Subcutaneous adipose tissue (tissue), 4 donors: ENCODE data around the gene PLXNB2. TPM values are rescaled to one million over a fixed set of nuclear protein-coding genes. Genes with fewer than 3 reads are reported as not detected.

Experiments
- CTCF ChIP-seq: fragments of 450-650 bp; IDR thresholded peaks from one replicate; pipeline ENCODE4 v1.5.1; 2016; ENCODE audit warnings: low read depth, mild to moderate bottlenecking, control low read depth, antibody characterized with exemption, moderate library complexity
- total RNA-seq, 4 donors: library from RNA; depleted of rRNA; stranded (reverse); fragments of >200 nt; gene quantifications; one replicate each; pipeline ENCODE4 v1.1.0, GENCODE V29; 2016

Gene PLXNB2
- total RNA-seq, 4 donors from 2014 or later: 59.2 to 128 (median 97.0) TPM

DNA sequence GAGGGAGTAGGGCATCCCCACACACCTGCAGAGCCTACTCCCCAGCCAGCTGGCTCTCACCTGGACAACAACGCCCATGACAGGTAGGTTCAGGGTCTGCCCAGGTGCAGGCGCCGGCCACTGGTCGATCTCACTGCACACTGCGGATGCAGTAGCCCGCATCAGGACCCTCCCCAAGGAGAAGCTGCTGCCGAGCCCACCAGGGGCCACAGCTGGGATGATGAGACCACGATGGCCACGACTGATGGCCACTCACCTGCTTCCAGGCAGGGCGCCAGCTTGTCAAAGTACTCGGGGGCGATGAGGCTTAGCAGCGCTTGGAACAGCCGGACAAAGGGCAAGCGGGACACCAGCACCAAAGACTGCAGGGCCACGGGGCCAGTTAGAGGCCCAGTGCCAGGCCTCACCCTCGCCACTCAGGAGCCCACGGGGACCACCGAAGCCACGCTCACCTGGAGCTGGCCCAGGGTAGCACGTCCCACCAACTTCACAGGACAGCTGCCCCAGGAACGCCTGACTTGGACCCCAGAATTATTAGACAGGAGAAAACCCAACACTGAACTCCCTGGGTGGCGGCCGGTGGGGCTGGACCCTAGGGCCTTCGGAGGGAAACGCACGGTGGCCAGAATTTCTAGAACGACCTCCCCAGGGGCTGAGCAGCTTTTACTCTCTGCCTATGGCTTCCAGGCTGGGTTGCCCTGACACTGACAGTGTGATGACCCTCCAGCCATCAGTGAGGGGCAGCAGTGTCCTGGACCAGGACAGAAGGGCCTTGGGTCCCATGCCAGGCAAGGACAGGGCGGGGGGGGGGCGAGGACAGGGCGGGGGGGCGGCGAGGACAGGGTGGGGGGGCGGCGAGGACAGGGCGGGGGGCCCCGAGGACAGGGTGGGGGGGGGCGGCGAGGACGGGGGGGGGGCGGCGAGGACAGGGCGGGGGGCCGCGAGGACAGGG is 8.9 kb upstream of the PLXNB2 start:
- TF ChIP-seq CTCF: no peak

DNA sequence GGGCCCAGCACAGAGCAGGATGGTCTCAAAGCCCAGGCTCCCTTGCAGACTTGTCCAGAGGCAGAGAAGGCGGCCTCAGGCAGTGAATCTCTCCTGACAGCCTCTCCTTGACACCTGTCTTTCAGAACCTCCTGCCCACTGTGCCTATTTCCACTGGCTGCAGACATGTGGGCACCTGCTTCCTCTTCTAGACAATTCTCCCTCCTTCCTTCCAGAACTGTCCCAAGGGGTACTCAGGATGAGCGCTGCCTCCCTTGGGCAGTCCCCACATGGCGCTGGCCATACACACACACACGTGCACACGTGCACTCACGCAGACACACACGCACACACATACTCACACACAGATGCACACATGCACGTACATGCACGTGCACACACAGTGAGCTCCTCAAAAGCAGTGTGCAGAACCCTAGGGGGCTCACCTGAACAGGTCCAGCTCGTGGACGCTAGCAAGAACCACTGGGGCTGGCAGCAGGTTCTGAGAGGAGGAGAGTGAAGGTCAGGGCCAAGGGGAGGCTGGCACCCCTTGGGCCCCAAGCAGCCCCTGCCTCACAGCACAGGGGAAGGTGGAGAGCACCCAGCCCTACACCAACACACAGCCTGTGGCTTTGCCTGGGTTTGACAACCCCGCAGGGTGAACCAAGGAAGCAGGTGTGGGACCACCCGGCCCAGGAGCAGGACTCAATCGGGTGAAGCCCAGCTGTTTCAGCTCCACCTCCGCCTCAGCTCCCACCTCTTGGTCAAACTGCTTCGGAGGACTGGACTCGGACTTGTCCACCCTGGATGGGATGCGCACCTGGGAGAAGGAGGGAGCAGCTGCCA is 8.1 kb upstream of the PLXNB2 start:
- TF ChIP-seq CTCF: no peak

GRCh38 chr22:50314455-50315288 is 7.2 kb upstream of the PLXNB2 start:
- TF ChIP-seq CTCF: no peak

DNA sequence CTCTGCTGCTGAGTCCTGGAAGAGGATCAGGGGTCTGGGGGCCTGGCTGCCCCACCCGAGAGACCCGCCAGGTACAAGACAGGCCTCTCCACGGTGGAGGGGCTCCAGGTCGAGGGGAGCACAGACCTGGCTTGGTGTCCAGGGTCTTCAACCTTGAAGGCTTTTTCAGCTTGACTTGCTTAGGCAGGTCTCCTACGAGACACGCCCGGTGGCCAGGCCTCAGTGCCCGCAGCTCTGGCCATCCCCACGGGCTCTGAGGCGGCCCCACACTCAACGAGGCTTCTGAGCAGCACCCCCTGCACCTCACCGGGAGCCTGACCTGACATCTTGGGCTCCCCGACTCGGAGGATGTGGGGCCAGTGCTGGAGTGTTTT is 6.6 kb upstream of the PLXNB2 start:
- TF ChIP-seq CTCF: no peak

DNA sequence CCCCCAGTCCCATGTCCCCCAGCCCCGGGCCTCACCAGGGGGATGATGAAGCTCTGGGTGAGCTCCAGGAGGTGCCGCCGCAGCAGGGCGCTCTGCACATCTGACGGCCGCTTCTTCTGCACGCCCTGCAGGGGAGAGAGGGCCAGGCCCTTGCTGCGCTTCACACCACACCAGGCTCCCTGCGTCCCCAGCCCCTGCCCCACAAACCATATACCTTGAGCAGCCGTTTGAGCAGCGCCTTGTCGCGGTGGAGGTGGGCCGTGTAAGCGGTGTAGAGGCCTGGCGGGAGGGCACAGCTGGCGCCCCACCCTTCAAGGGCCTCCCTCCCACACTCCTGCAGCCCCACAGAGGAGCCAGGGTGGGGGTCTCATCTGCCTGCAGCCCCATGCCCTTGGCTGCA is 6.2 kb upstream of the PLXNB2 start:
- no peak for TF ChIP-seq CTCF

GRCh38 chr22:50313021-50313420 is 5.6 kb upstream of the PLXNB2 start:
- TF ChIP-seq CTCF: no peak
